ENCODE data around the gene TSPAN17.

The TSPAN17 gene

DNA sequence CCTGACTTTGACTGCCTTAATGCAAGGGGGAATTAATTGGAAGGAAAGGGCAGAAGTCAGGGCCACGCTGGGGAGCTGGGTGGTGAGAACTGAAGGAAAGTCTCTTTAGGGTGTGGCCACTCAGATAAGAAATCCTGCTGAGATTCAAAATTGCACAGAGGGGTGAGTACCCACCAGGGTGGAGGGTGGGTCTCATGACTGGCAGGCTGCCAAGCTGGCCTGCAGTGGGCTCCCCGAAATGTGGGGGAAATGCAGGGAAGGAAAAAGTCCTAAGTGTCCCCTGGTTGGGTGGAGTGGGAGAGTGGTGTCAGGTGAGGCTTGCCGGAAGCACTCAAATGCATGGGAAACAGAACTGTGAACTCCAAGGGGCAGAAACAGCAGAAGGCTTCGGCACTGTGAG, 24.1 kb downstream of the TSPAN17 start:
- TF ChIP-seq, protein P1, sequence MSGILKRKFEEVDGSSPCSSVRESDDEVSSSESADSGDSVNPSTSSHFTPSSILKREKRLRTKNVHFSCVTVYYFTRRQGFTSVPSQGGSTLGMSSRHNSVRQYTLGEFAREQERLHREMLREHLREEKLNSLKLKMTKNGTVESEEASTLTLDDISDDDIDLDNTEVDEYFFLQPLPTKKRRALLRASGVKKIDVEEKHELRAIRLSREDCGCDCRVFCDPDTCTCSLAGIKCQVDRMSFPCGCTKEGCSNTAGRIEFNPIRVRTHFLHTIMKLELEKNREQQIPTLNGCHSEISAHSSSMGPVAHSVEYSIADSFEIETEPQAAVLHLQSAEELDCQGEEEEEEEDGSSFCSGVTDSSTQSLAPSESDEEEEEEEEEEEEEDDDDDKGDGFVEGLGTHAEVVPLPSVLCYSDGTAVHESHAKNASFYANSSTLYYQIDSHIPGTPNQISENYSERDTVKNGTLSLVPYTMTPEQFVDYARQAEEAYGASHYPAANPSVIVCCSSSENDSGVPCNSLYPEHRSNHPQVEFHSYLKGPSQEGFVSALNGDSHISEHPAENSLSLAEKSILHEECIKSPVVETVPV (CRISPR knock-in tag; IDR thresholded peaks at IDR 0.05) = no peak
- no peak for TF ChIP-seq BACH2 (CRISPR knock-in tag; IDR thresholded peaks at IDR 0.05; ENCODE audit: borderline replicate concordance)
- TF ChIP-seq ISL1 (CRISPR knock-in tag; IDR thresholded peaks at IDR 0.05) = no peak
- TF ChIP-seq ZFP30 (CRISPR knock-in tag; IDR thresholded peaks at IDR 0.05) = no peak
- no peak for TF ChIP-seq ZNF8 (CRISPR knock-in tag; IDR thresholded peaks at IDR 0.05)
- no peak for TF ChIP-seq SNAI2 (CRISPR knock-in tag; IDR thresholded peaks at IDR 0.05)
- no peak for TF ChIP-seq ZNF70 (CRISPR knock-in tag; IDR thresholded peaks at IDR 0.05)
- no peak for TF ChIP-seq ESRRG (CRISPR knock-in tag; IDR thresholded peaks at IDR 0.05)
- no peak for TF ChIP-seq ZNF565 (CRISPR knock-in tag; conservative IDR thresholded peaks at IDR 0.05; ENCODE audit: low read depth)
- TF ChIP-seq, protein P2, sequence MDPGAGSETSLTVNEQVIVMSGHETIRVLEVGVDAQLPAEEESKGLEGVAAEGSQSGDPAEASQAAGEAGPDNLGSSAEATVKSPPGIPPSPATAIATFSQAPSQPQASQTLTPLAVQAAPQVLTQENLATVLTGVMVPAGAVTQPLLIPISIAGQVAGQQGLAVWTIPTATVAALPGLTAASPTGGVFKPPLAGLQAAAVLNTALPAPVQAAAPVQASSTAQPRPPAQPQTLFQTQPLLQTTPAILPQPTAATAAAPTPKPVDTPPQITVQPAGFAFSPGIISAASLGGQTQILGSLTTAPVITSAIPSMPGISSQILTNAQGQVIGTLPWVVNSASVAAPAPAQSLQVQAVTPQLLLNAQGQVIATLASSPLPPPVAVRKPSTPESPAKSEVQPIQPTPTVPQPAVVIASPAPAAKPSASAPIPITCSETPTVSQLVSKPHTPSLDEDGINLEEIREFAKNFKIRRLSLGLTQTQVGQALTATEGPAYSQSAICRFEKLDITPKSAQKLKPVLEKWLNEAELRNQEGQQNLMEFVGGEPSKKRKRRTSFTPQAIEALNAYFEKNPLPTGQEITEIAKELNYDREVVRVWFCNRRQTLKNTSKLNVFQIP (CRISPR knock-in tag; IDR thresholded peaks at IDR 0.05; ENCODE audit: borderline replicate concordance, low read depth) = no peak
- TF ChIP-seq GLIS3 (CRISPR knock-in tag; IDR thresholded peaks at IDR 0.05) = no peak
- TF ChIP-seq PPARA (CRISPR knock-in tag; IDR thresholded peaks at IDR 0.05; ENCODE audit: borderline replicate concordance) = no peak

DNA sequence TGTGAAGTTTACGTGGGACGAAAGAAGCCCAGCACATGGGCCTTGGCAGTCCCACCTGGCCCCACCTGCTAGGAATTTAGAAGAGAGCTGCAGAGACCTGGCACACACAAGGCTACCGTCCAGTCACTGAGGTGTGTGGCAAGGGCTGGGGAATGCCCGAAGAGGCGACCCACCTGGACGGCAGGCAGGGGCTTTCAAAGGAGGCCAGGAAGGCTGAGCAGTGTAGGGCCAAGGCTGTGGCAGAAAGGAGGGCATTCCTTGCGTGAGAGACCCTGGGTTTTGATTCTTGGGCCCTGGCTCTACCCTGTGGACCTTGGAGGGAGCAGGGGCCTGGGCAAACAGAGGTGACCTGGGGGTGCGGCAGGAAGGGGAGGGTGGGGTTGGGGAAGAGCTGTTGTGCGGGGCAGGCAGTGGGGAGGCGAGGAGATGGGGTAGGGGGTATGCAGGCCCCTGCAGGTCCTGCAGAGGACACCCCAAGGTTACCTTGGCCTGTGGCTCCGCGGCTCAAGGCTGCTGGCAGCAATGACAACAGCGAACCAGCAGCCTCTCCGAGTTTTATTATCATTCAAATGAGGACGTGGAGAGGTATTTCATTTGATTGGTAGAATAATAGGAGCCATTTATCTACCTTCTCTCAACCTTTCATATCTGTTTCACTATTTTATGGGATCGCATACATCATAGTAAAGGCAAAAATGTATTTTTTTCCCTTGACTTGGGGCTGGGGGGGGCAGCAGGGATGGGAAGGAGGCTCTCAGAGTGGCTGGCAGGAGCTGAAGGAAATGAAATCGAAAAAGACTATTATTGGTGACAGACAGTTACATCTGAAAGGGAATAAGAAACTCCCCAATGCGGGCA, 24.8 kb downstream of the TSPAN17 start:
- TF ChIP-seq, protein P3, sequence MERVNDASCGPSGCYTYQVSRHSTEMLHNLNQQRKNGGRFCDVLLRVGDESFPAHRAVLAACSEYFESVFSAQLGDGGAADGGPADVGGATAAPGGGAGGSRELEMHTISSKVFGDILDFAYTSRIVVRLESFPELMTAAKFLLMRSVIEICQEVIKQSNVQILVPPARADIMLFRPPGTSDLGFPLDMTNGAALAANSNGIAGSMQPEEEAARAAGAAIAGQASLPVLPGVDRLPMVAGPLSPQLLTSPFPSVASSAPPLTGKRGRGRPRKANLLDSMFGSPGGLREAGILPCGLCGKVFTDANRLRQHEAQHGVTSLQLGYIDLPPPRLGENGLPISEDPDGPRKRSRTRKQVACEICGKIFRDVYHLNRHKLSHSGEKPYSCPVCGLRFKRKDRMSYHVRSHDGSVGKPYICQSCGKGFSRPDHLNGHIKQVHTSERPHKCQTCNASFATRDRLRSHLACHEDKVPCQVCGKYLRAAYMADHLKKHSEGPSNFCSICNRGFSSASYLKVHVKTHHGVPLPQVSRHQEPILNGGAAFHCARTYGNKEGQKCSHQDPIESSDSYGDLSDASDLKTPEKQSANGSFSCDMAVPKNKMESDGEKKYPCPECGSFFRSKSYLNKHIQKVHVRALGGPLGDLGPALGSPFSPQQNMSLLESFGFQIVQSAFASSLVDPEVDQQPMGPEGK (CRISPR knock-in tag; IDR thresholded peaks at IDR 0.05; ENCODE audit: borderline replicate concordance) = no peak
- TF ChIP-seq ZNF565 (CRISPR knock-in tag; conservative IDR thresholded peaks at IDR 0.05; ENCODE audit: low read depth) = no peak
- TF ChIP-seq, protein P4, sequence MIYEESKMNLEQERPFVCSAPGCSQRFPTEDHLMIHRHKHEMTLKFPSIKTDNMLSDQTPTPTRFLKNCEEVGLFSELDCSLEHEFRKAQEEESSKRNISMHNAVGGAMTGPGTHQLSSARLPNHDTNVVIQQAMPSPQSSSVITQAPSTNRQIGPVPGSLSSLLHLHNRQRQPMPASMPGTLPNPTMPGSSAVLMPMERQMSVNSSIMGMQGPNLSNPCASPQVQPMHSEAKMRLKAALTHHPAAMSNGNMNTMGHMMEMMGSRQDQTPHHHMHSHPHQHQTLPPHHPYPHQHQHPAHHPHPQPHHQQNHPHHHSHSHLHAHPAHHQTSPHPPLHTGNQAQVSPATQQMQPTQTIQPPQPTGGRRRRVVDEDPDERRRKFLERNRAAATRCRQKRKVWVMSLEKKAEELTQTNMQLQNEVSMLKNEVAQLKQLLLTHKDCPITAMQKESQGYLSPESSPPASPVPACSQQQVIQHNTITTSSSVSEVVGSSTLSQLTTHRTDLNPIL (CRISPR knock-in tag; IDR thresholded peaks at IDR 0.05; ENCODE audit: low read depth) = no peak
- ATAC-seq = no peak

More for the DNA sequence above, 24.1 kb downstream of the TSPAN17 start:
- no peak for ATAC-seq

DNA sequence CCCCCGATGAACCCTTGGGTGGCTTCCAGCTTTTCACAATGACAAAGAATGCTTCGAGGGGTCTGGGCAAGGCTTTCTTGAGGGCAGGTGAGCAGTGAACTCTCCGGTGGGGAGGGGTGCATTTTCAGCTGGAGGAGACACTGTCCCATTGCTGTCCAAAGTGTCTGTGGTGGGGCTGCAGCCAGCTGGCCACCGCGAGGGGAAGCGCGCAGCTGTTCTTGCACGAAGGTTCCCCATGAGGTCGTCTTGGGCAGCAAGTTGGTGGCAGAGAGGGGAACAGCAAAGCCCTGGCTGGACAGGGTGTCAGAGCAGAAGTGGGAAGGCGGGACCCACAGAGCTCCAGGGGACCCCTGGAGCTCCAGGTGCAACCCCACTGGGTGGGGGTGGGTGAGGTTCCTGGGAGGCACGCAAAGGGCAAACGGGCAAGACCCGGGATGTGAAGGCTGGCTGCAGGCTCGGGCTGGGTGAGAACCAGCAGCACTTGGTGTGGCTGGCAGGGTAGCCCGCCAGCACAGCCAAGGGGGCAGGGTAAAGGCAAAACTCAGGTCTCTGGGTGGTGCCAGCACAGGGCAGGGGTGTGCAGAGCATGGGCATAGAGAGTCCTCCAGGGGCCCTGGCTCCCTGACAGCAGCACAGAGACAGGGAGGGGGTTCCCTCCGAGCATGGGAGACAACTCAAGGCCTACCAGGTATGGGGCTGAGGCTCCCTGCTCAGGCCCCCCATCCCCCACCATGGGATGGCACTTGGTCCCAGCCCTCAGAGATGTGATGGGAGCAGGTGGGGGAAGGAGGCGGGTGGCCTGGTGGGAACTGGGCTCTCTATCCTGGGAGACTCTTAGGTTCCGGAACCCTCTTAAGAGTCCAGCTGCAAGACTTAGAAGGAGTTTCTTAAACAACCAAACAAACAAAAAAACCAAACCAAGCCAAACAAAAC, 26.6 kb downstream of the TSPAN17 start:
- TF ChIP-seq PPARA (CRISPR knock-in tag; IDR thresholded peaks at IDR 0.05; ENCODE audit: borderline replicate concordance) = no peak
- TF ChIP-seq GLIS3 (CRISPR knock-in tag; IDR thresholded peaks at IDR 0.05) = no peak
- no peak for TF ChIP-seq ZNF8 (CRISPR knock-in tag; IDR thresholded peaks at IDR 0.05)
- no peak for TF ChIP-seq ZFP30 (CRISPR knock-in tag; IDR thresholded peaks at IDR 0.05)
- no peak for TF ChIP-seq BACH2 (CRISPR knock-in tag; IDR thresholded peaks at IDR 0.05; ENCODE audit: borderline replicate concordance)
- TF ChIP-seq, protein P2 (CRISPR knock-in tag; IDR thresholded peaks at IDR 0.05; ENCODE audit: borderline replicate concordance, low read depth) = no peak
- TF ChIP-seq, protein P3 (CRISPR knock-in tag; IDR thresholded peaks at IDR 0.05; ENCODE audit: borderline replicate concordance) = no peak
- TF ChIP-seq ESRRG (CRISPR knock-in tag; IDR thresholded peaks at IDR 0.05) = no peak
- TF ChIP-seq ARNTL (CRISPR knock-in tag; IDR thresholded peaks at IDR 0.05; ENCODE audit: borderline replicate concordance, low read depth) = no peak
- no peak for TF ChIP-seq ZFP3 (CRISPR knock-in tag; IDR thresholded peaks at IDR 0.05)
- TF ChIP-seq ZC3H10 (CRISPR knock-in tag; IDR thresholded peaks at IDR 0.05) = no peak
- TF ChIP-seq OSR1 (CRISPR knock-in tag; IDR thresholded peaks at IDR 0.05) = no peak
- no peak for ATAC-seq

Measured in SK-N-SH treated with all-trans-retinoic acid at 6 μM for 48 hours (cell line).